HG03442 (cell line): ENCODE measurements around the gene LIMCH1.
"Not testable (repeated sequence)": the region's sequence is repeated elsewhere in the genome, so short reads cannot be mapped to it uniquely, and the experiment has no call there.

Experiments
- ATAC-seq: cut with Tn5 transposase; IDR thresholded peaks from one replicate; pipeline ENCODE4 v1.9.1; 2021; ENCODE audit warnings: mild to moderate bottlenecking, moderate library complexity; ENCODE audit not compliant: unreplicated experiment

Gene LIMCH1

GRCh38 chr4:41538017-41538733 is at the start of gene LIMCH1:
LIMCH1 (plus strand) TSS chr4:41538157; CDS start chr4:41605996, 67,839 bp downstream.
- no peak for ATAC-seq

GRCh38 chr4:41491081-41491576 is 46.8 kb upstream of the LIMCH1 start:
- not testable (repeated sequence) for ATAC-seq

- no peak for ATAC-seq
These were observed 41.0 kb upstream of the LIMCH1 start for GRCh38 chr4:41496977-41497376.

- ATAC-seq: no peak
These were observed 39.8 kb upstream of the LIMCH1 start for GRCh38 chr4:41498177-41498576.

GRCh38 chr4:41504167-41504818 is 33.7 kb upstream of the LIMCH1 start:
- ATAC-seq: no peak

GRCh38 chr4:41505161-41505661 is 32.7 kb upstream of the LIMCH1 start:
- ATAC-seq: no peak

- no peak for ATAC-seq
These were observed 31.8 kb upstream of the LIMCH1 start for GRCh38 chr4:41506130-41506529.

- no peak for ATAC-seq
These were observed 30.5 kb upstream of the LIMCH1 start for GRCh38 chr4:41507291-41507947.

- no peak for ATAC-seq
These were observed 28.5 kb upstream of the LIMCH1 start for GRCh38 chr4:41509451-41509866.

- no peak for ATAC-seq
These were observed 27.8 kb upstream of the LIMCH1 start for GRCh38 chr4:41510179-41510578.

- ATAC-seq: no peak
These were observed 25.8 kb upstream of the LIMCH1 start for GRCh38 chr4:41512136-41512535.

- no peak for ATAC-seq
These were observed 25.4 kb upstream of the LIMCH1 start for GRCh38 chr4:41512596-41512995.

GRCh38 chr4:41514169-41514568 is 23.8 kb upstream of the LIMCH1 start:
- ATAC-seq: no peak

GRCh38 chr4:41514766-41515481 is 23.0 kb upstream of the LIMCH1 start:
- ATAC-seq: no peak

- no peak for ATAC-seq
These were observed 20.8 kb upstream of the LIMCH1 start for GRCh38 chr4:41517121-41517520.

GRCh38 chr4:41517747-41518146 is 20.2 kb upstream of the LIMCH1 start:
- ATAC-seq: no peak

GRCh38 chr4:41524425-41524824 is 13.5 kb upstream of the LIMCH1 start:
- no peak for ATAC-seq

GRCh38 chr4:41525129-41525528 is 12.8 kb upstream of the LIMCH1 start:
- ATAC-seq: no peak

- ATAC-seq: no peak
These were observed 11.3 kb upstream of the LIMCH1 start for GRCh38 chr4:41526628-41527027.

- ATAC-seq: no peak
These were observed 9.3 kb upstream of the LIMCH1 start for GRCh38 chr4:41528512-41529205.
